CD14-positive monocyte (primary cell): Measurements from ENCODE around the gene CCDC188. TPM values are rescaled to one million over a fixed set of nuclear protein-coding genes. Genes with fewer than 3 reads are reported as not detected.

Experiments used
- DNase-seq, 3 donors: peaks; one replicate each; pipeline ENCODE4 v3.0.0-alpha.2; 2011 to 2022
- H2AFZ ChIP-seq: 2 replicates; pipeline ENCODE4 v1.6.0; 2012; ENCODE audit warnings: mild to moderate bottlenecking, low read depth, low read length, inconsistent platforms; ENCODE audit not compliant: insufficient read depth, poor library complexity, severe bottlenecking
- H3K27ac ChIP-seq, 2 donors: 1 replicate in 1 of 2; 2 replicates in 1 of 2; pipeline ENCODE4 v1.5.1; 2012 to 2013; ENCODE audit warnings: low read length in 2 of 2, control low read depth in 1 of 2, inconsistent platforms in 1 of 2, low read depth in 1 of 2, mild to moderate bottlenecking in 1 of 2
- H3K27me3 ChIP-seq, 2 donors: one replicate each; pipeline versions ENCODE4 v1.6.0 to v1.6.1; 2011 to 2013; ENCODE audit warnings: low read length in 2 of 2; ENCODE audit not compliant: control insufficient read depth in 2 of 2, insufficient read depth in 2 of 2
- H3K36me3 ChIP-seq, 2 donors: replicated peaks in 1 of 2; 1 replicate in 1 of 2; 2 replicates in 1 of 2; pipeline versions ENCODE4 v1.5.1 to v1.6.1; 2012 to 2013; ENCODE audit warnings: low read length in 2 of 2, control low read depth in 1 of 2, inconsistent platforms in 1 of 2, mild to moderate bottlenecking in 1 of 2; ENCODE audit not compliant: insufficient read depth in 2 of 2, control insufficient read depth in 1 of 2
- H3K4me1 ChIP-seq, 2 donors: 1 replicate in 1 of 2; 2 replicates in 1 of 2; pipeline versions ENCODE4 v1.5.1 to v1.6.1; 2012 to 2013; ENCODE audit warnings: low read length in 2 of 2, control low read depth in 1 of 2, inconsistent platforms in 1 of 2, mild to moderate bottlenecking in 1 of 2, moderate library complexity in 1 of 2; ENCODE audit not compliant: insufficient read depth in 2 of 2, control insufficient read depth in 1 of 2
- H3K4me2 ChIP-seq: replicated peaks from 2 replicates; pipeline ENCODE3; 2012; ENCODE audit warnings: low read length, moderate library complexity, mild to moderate bottlenecking; ENCODE audit not compliant: poor library complexity, severe bottlenecking; ENCODE audit errors: extremely low read depth
- H3K4me3 ChIP-seq, 3 experiments: fragments of 200-600 bp in 1 of 3; sonication (generic) in 1 of 3; replicated peaks in 1 of 3; 1 replicate in 2 of 3; 2 replicates in 1 of 3; pipeline ENCODE4 v1.5.1; 2011 to 2013; ENCODE audit warnings: low read length in 3 of 3, mild to moderate bottlenecking in 3 of 3, control low read depth in 2 of 3, low read depth in 2 of 3, inconsistent platforms in 1 of 3, moderate library complexity in 1 of 3
- H3K79me2 ChIP-seq: 2 replicates; pipeline ENCODE4 v1.6.0; 2012; ENCODE audit warnings: mild to moderate bottlenecking, control low read depth, inconsistent platforms, low read length, moderate library complexity; ENCODE audit not compliant: insufficient read depth
- H3K9ac ChIP-seq: 2 replicates; pipeline ENCODE4 v1.6.0; 2017; ENCODE audit warnings: low read length, mild to moderate bottlenecking; ENCODE audit not compliant: insufficient read depth, poor library complexity, severe bottlenecking
- H3K9me3 ChIP-seq, 2 donors: replicated peaks in 1 of 2; 1 replicate in 1 of 2; 2 replicates in 1 of 2; pipeline versions ENCODE4 v1.5.1 to v1.6.1; 2012 to 2013; ENCODE audit warnings: low read length in 2 of 2, control low read depth in 1 of 2; ENCODE audit not compliant: control insufficient read depth in 1 of 2, insufficient read depth in 1 of 2
- H4K20me1 ChIP-seq: 2 replicates; pipeline ENCODE4 v1.6.0; 2012; ENCODE audit warnings: mild to moderate bottlenecking, low read length, control low read depth, moderate library complexity; ENCODE audit not compliant: insufficient read depth
- H3K27ac Mint-ChIP-seq, 7 donors: one replicate each; pipeline ENCODE4 v1.8.0; 2020; ENCODE audit warnings: mild to moderate bottlenecking in 7 of 7, mixed read lengths in 7 of 7, moderate library complexity in 6 of 7, inconsistent platforms in 2 of 7
- H3K27me3 Mint-ChIP-seq, 3 donors: one replicate each; pipeline ENCODE4 v1.8.0; 2021 to 2022; ENCODE audit warnings: low read depth in 3 of 3, mild to moderate bottlenecking in 3 of 3, mixed read lengths in 3 of 3, moderate library complexity in 3 of 3, inconsistent platforms in 1 of 3
- H3K36me3 Mint-ChIP-seq, 2 donors: one replicate each; pipeline ENCODE4 v1.8.0; 2020; ENCODE audit warnings: mixed read lengths in 2 of 2, inconsistent platforms in 1 of 2, mild to moderate bottlenecking in 1 of 2
- H3K4me1 Mint-ChIP-seq: one replicate; pipeline ENCODE4 v1.8.0; 2020; ENCODE audit warnings: mild to moderate bottlenecking, mixed read lengths
- H3K4me3 Mint-ChIP-seq, 2 donors: one replicate each; pipeline ENCODE4 v1.8.0; 2020; ENCODE audit warnings: mild to moderate bottlenecking in 2 of 2, mixed read lengths in 2 of 2, moderate library complexity in 1 of 2
- H3K9me3 Mint-ChIP-seq, 7 donors: one replicate each; pipeline ENCODE4 v1.8.0; 2020 to 2022; ENCODE audit warnings: mixed read lengths in 7 of 7, mild to moderate bottlenecking in 6 of 7, moderate library complexity in 6 of 7, inconsistent platforms in 2 of 7
- WGBS: methylation state at CpG from one replicate; pipeline ENCODE4 v1.1.5; 2013; ENCODE audit warnings: missing lambda C conversion rate; ENCODE audit not compliant: insufficient coverage; 5-methylcytosine and 5-hydroxymethylcytosine counted together
- intact Hi-C, 2 donors: fragments of 100-400 bp; cut with micrococcal nuclease; formaldehyde crosslinking; loops; one replicate each; pipeline versions ENCODE4 v1.15.0 to v1.15.1; 2023
- polyA plus RNA-seq, 3 donors: library from polyadenylated mRNA; depleted of rRNA in 1 of 3; unstranded in 2 of 3; stranded (reverse) in 1 of 3; fragments of 300-500 nt in 2 of 3; fragments of >200 nt in 1 of 3; fragmentation: Illumina TruSeq in 2 of 3; gene quantifications; 1 replicate in 2 of 3; 2 replicates in 1 of 3; pipeline ENCODE4 v1.2.3, GENCODE V29; 2012 to 2021
- TF ChIP-seq, protein P1 (sequence below): fragments of 200-600 bp; IDR thresholded peaks from one replicate; pipeline ENCODE4 v1.8.0; 2022; ENCODE audit warnings: antibody characterized with exemption, mild to moderate bottlenecking

The CCDC188 gene
- polyA plus RNA-seq, 3 donors = 0.15 TPM; not detected in 2

GRCh38 chr22:20138417-20138738 lies 12.5 kb downstream of the CCDC188 start:
- H3K4me1 Mint-ChIP-seq = peaks cover 13% of the 10 kb centered on the region
- H3K27ac Mint-ChIP-seq = no peak overlapping the region
- Histone ChIP-seq H3K79me2 (peaks cover 16% of the 10 kb centered on the region), H3K9me3 (no peaks in the 10 kb centered on the region), H3K4me1 (peaks cover 0 to 5% of the 10 kb centered on the region in 2 donors), H3K27ac (no peak overlapping the region), H3K27me3 (no peaks in the 10 kb centered on the region), H3K36me3 (peaks cover 7 to 9% of the 10 kb centered on the region in 2 donors), H2AFZ (no peak overlapping the region), H3K4me3 (no peak overlapping the region), H3K4me2 (no peak overlapping the region), H3K9ac (no peak overlapping the region), H4K20me1 (peaks cover 64% of the 10 kb centered on the region)
- no peak for DNase-seq
- TF ChIP-seq, protein P1, sequence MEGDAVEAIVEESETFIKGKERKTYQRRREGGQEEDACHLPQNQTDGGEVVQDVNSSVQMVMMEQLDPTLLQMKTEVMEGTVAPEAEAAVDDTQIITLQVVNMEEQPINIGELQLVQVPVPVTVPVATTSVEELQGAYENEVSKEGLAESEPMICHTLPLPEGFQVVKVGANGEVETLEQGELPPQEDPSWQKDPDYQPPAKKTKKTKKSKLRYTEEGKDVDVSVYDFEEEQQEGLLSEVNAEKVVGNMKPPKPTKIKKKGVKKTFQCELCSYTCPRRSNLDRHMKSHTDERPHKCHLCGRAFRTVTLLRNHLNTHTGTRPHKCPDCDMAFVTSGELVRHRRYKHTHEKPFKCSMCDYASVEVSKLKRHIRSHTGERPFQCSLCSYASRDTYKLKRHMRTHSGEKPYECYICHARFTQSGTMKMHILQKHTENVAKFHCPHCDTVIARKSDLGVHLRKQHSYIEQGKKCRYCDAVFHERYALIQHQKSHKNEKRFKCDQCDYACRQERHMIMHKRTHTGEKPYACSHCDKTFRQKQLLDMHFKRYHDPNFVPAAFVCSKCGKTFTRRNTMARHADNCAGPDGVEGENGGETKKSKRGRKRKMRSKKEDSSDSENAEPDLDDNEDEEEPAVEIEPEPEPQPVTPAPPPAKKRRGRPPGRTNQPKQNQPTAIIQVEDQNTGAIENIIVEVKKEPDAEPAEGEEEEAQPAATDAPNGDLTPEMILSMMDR = no peak
- 85% methylated on average over 4 of the region's 4 CpGs for WGBS
- H3K36me3 Mint-ChIP-seq = peaks cover 9 to 12% of the 10 kb centered on the region in 2 donors
- peaks cover 0 to 2% (median 0%) of the 10 kb centered on the region in 3 donors for H3K27me3 Mint-ChIP-seq
- H3K9me3 Mint-ChIP-seq = no peaks in the 10 kb centered on the region
- intact Hi-C loops = no loop called here
- no peak overlapping the region for H3K4me3 Mint-ChIP-seq

DNA sequence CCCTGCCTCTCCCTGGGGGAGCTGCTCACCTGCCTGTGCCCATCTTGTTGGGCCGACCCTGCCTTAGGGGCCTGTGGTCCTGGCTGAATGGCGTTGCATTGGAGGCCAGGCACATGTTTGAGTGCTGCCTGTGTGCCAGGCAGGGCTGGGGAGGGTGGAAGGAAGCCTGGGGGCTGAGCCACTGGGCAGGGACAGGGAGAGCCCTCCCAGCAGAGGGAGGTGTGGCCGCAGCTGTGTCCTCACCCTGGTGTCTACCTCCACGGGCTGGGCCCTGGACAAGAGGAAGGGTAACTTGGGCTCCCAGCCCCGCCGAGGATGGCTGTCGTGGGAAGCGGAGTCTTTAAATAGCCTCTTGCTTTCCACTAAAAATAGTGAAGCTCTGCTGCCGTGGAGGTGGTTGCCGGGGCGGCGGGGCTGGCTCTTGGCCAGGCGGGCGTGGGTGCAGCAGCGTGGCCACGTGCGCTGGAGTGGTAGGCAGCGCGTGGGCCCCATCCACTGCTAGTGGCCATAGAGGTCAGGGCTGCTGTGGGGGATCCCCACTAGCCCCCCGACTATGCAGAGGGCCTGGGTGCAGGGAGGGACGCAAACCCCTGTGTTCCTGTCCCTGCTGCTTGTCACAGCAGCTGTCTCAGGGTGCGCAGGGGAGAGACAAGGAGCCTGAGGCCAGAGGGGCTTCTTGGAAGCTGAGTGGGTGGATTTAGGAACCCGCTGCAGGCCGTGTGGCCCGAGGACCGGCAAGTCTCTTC lies 13.0 kb downstream of the CCDC188 start:
- H2AFZ ChIP-seq = no peak overlapping the region
- H3K4me1 ChIP-seq = peaks cover 3 to 10% of the 10 kb centered on the region in 2 donors
- Mint-ChIP-seq H3K27me3 (peaks cover 0 to 2% (median 0%) of the 10 kb centered on the region in 3 donors), H3K36me3 (peaks cover 9 to 12% of the 10 kb centered on the region in 2 donors), H3K9me3 (no peaks in the 10 kb centered on the region), H3K4me3 (no peak overlapping the region), H3K4me1 (peaks cover 18% of the 10 kb centered on the region), H3K27ac (peak overlapping the region in 1 of 7 donors; percentile 27)
- no peaks in the 10 kb centered on the region for H3K9me3 ChIP-seq
- no peaks in the 10 kb centered on the region for H3K27me3 ChIP-seq
- 41% methylated on average over 21 of the region's 26 CpGs for WGBS
- H3K36me3 ChIP-seq = peaks cover 7 to 9% of the 10 kb centered on the region in 2 donors
- no peak for DNase-seq
- TF ChIP-seq, protein P1 = no peak
- intact Hi-C loops = no loop called here
- no peak overlapping the region for H3K4me2 ChIP-seq
- H4K20me1 ChIP-seq = peaks cover 68% of the 10 kb centered on the region
- peaks cover 18% of the 10 kb centered on the region for H3K79me2 ChIP-seq
- H3K9ac ChIP-seq = peak overlapping the region; percentile 21
- no peak overlapping the region for H3K27ac ChIP-seq
- no peak overlapping the region for H3K4me3 ChIP-seq
